IMR-90 (cell line): ENCODE measurements around the gene PODNL1. TPM values are rescaled to one million over a fixed set of nuclear protein-coding genes. Genes with fewer than 3 reads are reported as not detected.

Experiments
- ATAC-seq: fragments of 200-7000 bp; cut with Tn5 transposase; 2 replicates; pipeline ENCODE4 v1.9.1; 2020; ENCODE audit warnings: low read depth, mild to moderate bottlenecking, moderate library complexity
- BruUV-seq: library from RNA; stranded (reverse); fragments of 400-500 nt; replicated peaks from 2 replicates; lab custom pipeline; 2021; lab: Mats Ljungman, UMichigan
- CTCF ChIA-PET: fragments of 300-600 bp; formaldehyde crosslinking; extraction: SDS; loops from one replicate; lab custom pipeline; 2021; ENCODE audit warnings: antibody characterized with exemption; lab: Yijun Ruan, JAX
- POLR2A ChIA-PET: fragments of 300-600 bp; sonication (Branson Sonifier 250); formaldehyde crosslinking; loops from one replicate; lab custom pipeline; 2022; ENCODE audit warnings: antibody characterized with exemption; ENCODE audit not compliant: unreplicated experiment; lab: Charles Lee
- DNase-seq: peaks from one replicate; pipeline ENCODE4 v3.0.0; 2013
- H2AFZ ChIP-seq: replicated peaks from 2 replicates; pipeline ENCODE3; 2013; ENCODE audit warnings: low read length, mild to moderate bottlenecking; ENCODE audit not compliant: poor library complexity
- H2AK5ac ChIP-seq: 2 replicates; pipeline ENCODE4 v1.6.1; 2013; ENCODE audit warnings: low read depth, low read length, inconsistent platforms
- H2AK9ac ChIP-seq: replicated peaks from 2 replicates; pipeline ENCODE3; 2013; ENCODE audit warnings: mild to moderate bottlenecking, low read depth, low read length, moderate library complexity; ENCODE audit not compliant: poor library complexity
- H2BK120ac ChIP-seq: 2 replicates; pipeline ENCODE4 v1.6.1; 2013; ENCODE audit warnings: low read depth, low read length, inconsistent platforms
- H2BK15ac ChIP-seq: 3 replicates; pipeline ENCODE4 v1.6.1; 2013; ENCODE audit warnings: low read depth, low read length, inconsistent platforms
- H2BK20ac ChIP-seq: 2 replicates; pipeline ENCODE4 v1.6.1; 2013; ENCODE audit warnings: low read depth, mild to moderate bottlenecking, inconsistent platforms, low read length, moderate library complexity
- H2BK5ac ChIP-seq: 2 replicates; pipeline ENCODE4 v1.6.1; 2013; ENCODE audit warnings: mild to moderate bottlenecking, low read depth, low read length, inconsistent platforms; ENCODE audit not compliant: poor library complexity, severe bottlenecking
- H3K14ac ChIP-seq: replicated peaks from 2 replicates; pipeline ENCODE4 v1.6.1; 2013; ENCODE audit warnings: low read depth, low read length, inconsistent platforms
- H3K18ac ChIP-seq: 2 replicates; pipeline ENCODE4 v1.6.1; 2013; ENCODE audit warnings: low read depth, low read length, control low read depth
- H3K23ac ChIP-seq: 2 replicates; pipeline ENCODE4 v1.6.1; 2013; ENCODE audit warnings: low read depth, low read length, inconsistent platforms
- H3K27ac ChIP-seq: 2 replicates; pipeline ENCODE4 v1.5.1; 2013; ENCODE audit warnings: mild to moderate bottlenecking, control low read depth, low read length; ENCODE audit not compliant: insufficient read depth
- H3K27me3 ChIP-seq: 2 replicates; pipeline ENCODE4 v1.6.1; 2013; ENCODE audit warnings: low read length; ENCODE audit not compliant: control insufficient read depth, insufficient read depth
- H3K36me3 ChIP-seq: 2 replicates; pipeline ENCODE4 v1.6.1; 2013; ENCODE audit warnings: low read length, mixed read lengths; ENCODE audit not compliant: control insufficient read depth, insufficient read depth
- H3K4ac ChIP-seq: 2 replicates; pipeline ENCODE4 v1.6.1; 2013; ENCODE audit warnings: low read depth, low read length, inconsistent platforms
- H3K4me1 ChIP-seq: 2 replicates; pipeline ENCODE4 v1.6.1; 2013; ENCODE audit warnings: low read length, mixed read lengths; ENCODE audit not compliant: control insufficient read depth, insufficient read depth
- H3K4me2 ChIP-seq: 2 replicates; pipeline ENCODE4 v1.6.1; 2013; ENCODE audit warnings: low read depth, mild to moderate bottlenecking, control low read depth, low read length, moderate library complexity
- H3K4me3 ChIP-seq: 2 replicates; pipeline ENCODE4 v1.5.1; 2013; ENCODE audit warnings: low read depth, mild to moderate bottlenecking, control low read depth, low read length, moderate library complexity; ENCODE audit not compliant: insufficient read depth
- H3K56ac ChIP-seq: 2 replicates; pipeline ENCODE4 v1.6.1; 2013; ENCODE audit warnings: low read length, inconsistent platforms; ENCODE audit not compliant: insufficient read depth; ENCODE audit errors: extremely low read depth
- H3K79me1 ChIP-seq, 2 experiments: 2 replicates each; pipeline ENCODE4 v1.6.1; 2013; ENCODE audit warnings: low read length in 2 of 2, inconsistent platforms in 1 of 2, low read depth in 1 of 2
- H3K9ac ChIP-seq: 2 replicates; pipeline ENCODE4 v1.6.1; 2013; ENCODE audit warnings: low read depth, low read length, control low read depth
- H3K9me1 ChIP-seq: 2 replicates; pipeline ENCODE4 v1.6.1; 2013; ENCODE audit warnings: low read length, inconsistent platforms; ENCODE audit not compliant: insufficient read depth
- H3K9me3 ChIP-seq: 2 replicates; pipeline ENCODE4 v1.6.1; 2013; ENCODE audit warnings: low read length; ENCODE audit not compliant: control insufficient read depth, insufficient read depth
- H4K20me1 ChIP-seq: 2 replicates; pipeline ENCODE4 v1.6.1; 2013; ENCODE audit warnings: low read length, inconsistent platforms; ENCODE audit not compliant: insufficient read depth
- H4K5ac ChIP-seq: 2 replicates; pipeline ENCODE4 v1.6.1; 2013; ENCODE audit warnings: mild to moderate bottlenecking, low read depth, low read length, control low read depth
- H4K8ac ChIP-seq, 2 experiments: 2 replicates each; pipeline ENCODE4 v1.6.1; 2013; ENCODE audit warnings: low read depth in 2 of 2, low read length in 2 of 2, control low read depth in 1 of 2, inconsistent platforms in 1 of 2
- H4K91ac ChIP-seq: 2 replicates; pipeline ENCODE4 v1.6.1; 2013; ENCODE audit warnings: low read depth, low read length, inconsistent platforms; ENCODE audit not compliant: insufficient read depth
- BHLHE40 ChIP-seq: fragments of 150-350 bp; IDR thresholded peaks from 2 replicates; pipeline ENCODE4 v1.6.1; 2016; ENCODE audit warnings: mild to moderate bottlenecking, low read depth, low read length
- CEBPB ChIP-seq: IDR thresholded peaks from 2 replicates; pipeline ENCODE4 v1.6.1; 2012; ENCODE audit warnings: low read depth, low read length, improper control_type of control experiment
- CHD1 ChIP-seq: IDR thresholded peaks from 2 replicates; pipeline ENCODE4 v1.6.1; 2012; ENCODE audit warnings: low read depth, low read length, improper control_type of control experiment
- FOS ChIP-seq: fragments of 150-350 bp; IDR thresholded peaks from 2 replicates; pipeline ENCODE4 v1.6.1; 2016; ENCODE audit warnings: low read depth, low read length
- MAFK ChIP-seq: IDR thresholded peaks from 2 replicates; pipeline ENCODE4 v1.6.1; 2012; ENCODE audit warnings: low read depth, low read length, improper control_type of control experiment
- MAZ ChIP-seq: IDR thresholded peaks from 2 replicates; pipeline ENCODE4 v1.6.1; 2012; ENCODE audit warnings: low read depth, mild to moderate bottlenecking, low read length, improper control_type of control experiment, moderate library complexity, borderline replicate concordance
- MXI1 ChIP-seq: IDR thresholded peaks from 2 replicates; pipeline ENCODE4 v1.6.1; 2012; ENCODE audit warnings: low read depth, mild to moderate bottlenecking, low read length, moderate library complexity, borderline replicate concordance
- NFE2L2 ChIP-seq: fragments of 150-350 bp; IDR thresholded peaks from 2 replicates; pipeline ENCODE4 v1.6.1; 2016; ENCODE audit warnings: low read depth, mild to moderate bottlenecking, low read length
- POLR2A ChIP-seq: IDR thresholded peaks from 2 replicates; pipeline ENCODE4 v1.6.1; 2012; ENCODE audit warnings: mild to moderate bottlenecking, low read depth, low read length
- RAD21 ChIP-seq: IDR thresholded peaks from 2 replicates; pipeline ENCODE4 v1.6.1; 2012; ENCODE audit warnings: low read length, improper control_type of control experiment
- RCOR1 ChIP-seq: IDR thresholded peaks from 2 replicates; pipeline ENCODE4 v1.6.1; 2012; ENCODE audit warnings: mild to moderate bottlenecking, low read length, improper control_type of control experiment; ENCODE audit not compliant: insufficient replicate concordance
- RFX5 ChIP-seq: IDR thresholded peaks from 2 replicates; pipeline ENCODE4 v1.8.0; 2012; ENCODE audit warnings: low read depth, mild to moderate bottlenecking, low read length, moderate library complexity
- SMC3 ChIP-seq: fragments of 150-350 bp; IDR thresholded peaks from 2 replicates; pipeline ENCODE4 v1.6.1; 2016; ENCODE audit warnings: low read depth, mild to moderate bottlenecking, antibody characterized with exemption, low read length, moderate library complexity
- USF2 ChIP-seq: fragments of 150-350 bp; IDR thresholded peaks from 2 replicates; pipeline ENCODE4 v1.6.1; 2017; ENCODE audit warnings: mild to moderate bottlenecking, antibody characterized with exemption, low read length, low read depth
- WGBS, 2 experiments: methylation state at CpG; one replicate each; pipeline versions ENCODE4 v1.1.5 to v1.1.7; 2013; ENCODE audit warnings: missing lambda C conversion rate in 2 of 2; ENCODE audit not compliant: insufficient read length in 1 of 2; ENCODE audit errors: extremely low coverage in 2 of 2; 5-methylcytosine and 5-hydroxymethylcytosine counted together
- dilution Hi-C: fragments of 300-500 bp; cut with HindIII; formaldehyde crosslinking; loops from one replicate; pipeline ENCODE4 v1.14.3; 2018; ENCODE audit warnings: low sequenced_read_pairs; ENCODE audit not compliant: unreplicated experiment
- in situ Hi-C: fragments of 300-500 bp; cut with MboI; formaldehyde crosslinking; loops from 3 replicates; pipeline ENCODE4 v1.14.3; 2019; ENCODE audit warnings: low sequenced_read_pairs, inconsistent platforms, mixed read lengths
- intact Hi-C: fragments of 100-400 bp; cut with micrococcal nuclease; formaldehyde crosslinking; loops from 2 replicates; pipeline ENCODE4 v1.10.0; 2022
- polyA plus RNA-seq, 3 experiments: library from polyadenylated mRNA; depleted of rRNA; stranded (reverse); fragments of >200 nt; gene quantifications; 2 replicates each; pipeline ENCODE4 v1.2.3, GENCODE V29; 2012; ENCODE audit warnings: low replicate concordance in 1 of 3
- total RNA-seq: library from RNA; depleted of rRNA; stranded (reverse); fragments of >200 nt; gene quantifications from 2 replicates; pipeline ENCODE4 v1.2.3, GENCODE V29; 2012
- TF ChIP-seq, protein P1 (sequence below): conservative IDR thresholded peaks from 2 replicates; pipeline ENCODE4 v1.5.1; 2012; ENCODE audit warnings: mild to moderate bottlenecking, low read depth, low read length, improper control_type of control experiment
- TF ChIP-seq, protein P2 (sequence below): fragments of 150-350 bp; IDR thresholded peaks from 2 replicates; pipeline ENCODE4 v1.6.1; 2016; ENCODE audit warnings: low read depth, mild to moderate bottlenecking, low read length, moderate library complexity, borderline replicate concordance

Gene PODNL1
- total and polyA plus RNA-seq, 2 of the 4 experiments (the other 2 are of a cell fraction), result under 0.01 to 2.4 TPM

- Histone ChIP-seq H3K56ac (no peak overlapping the region), H3K79me1 (peaks cover 13 to 39% of the 10 kb centered on the region in 2 experiments), H3K4ac (no peak overlapping the region), H4K5ac (no peak overlapping the region), H3K9me1 (0 out of 2 replicates have a peak, but pooled peaks cover 4% of the 10 kb centered on the region), H3K4me1 (peaks cover 3% of the 10 kb centered on the region; the same call in 1 of the 2 replicates), H3K9ac (no peak overlapping the region), H2BK15ac (no peak overlapping the region), H2BK5ac (no peak overlapping the region), H3K27ac (no peak overlapping the region), H2AK9ac (no peak overlapping the region), H4K20me1 (peaks cover 12% of the 10 kb centered on the region), H3K4me2 (no peak overlapping the region), H2BK20ac (no peak overlapping the region), H4K8ac (no peak overlapping the region), H2AK5ac (no peak overlapping the region), H4K91ac (no peak overlapping the region), H3K4me3 (no peak overlapping the region), H3K14ac (no peak overlapping the region), H3K23ac (no peak overlapping the region), H3K36me3 (peaks cover 49% of the 10 kb centered on the region), H3K18ac (no peak overlapping the region), H3K9me3 (no peaks in the 10 kb centered on the region), H2BK120ac (no peak overlapping the region), H2AFZ (no peak overlapping the region), H3K27me3 (no peaks in the 10 kb centered on the region)
- TF ChIP-seq NFE2L2, result no peak
- no peak for TF ChIP-seq USF2
- TF ChIP-seq SMC3, result no peak
- no peak for TF ChIP-seq FOS
- no peak for TF ChIP-seq MXI1
- TF ChIP-seq RFX5, result no peak
- no peak for TF ChIP-seq RAD21
- TF ChIP-seq RCOR1, result no peak
- TF ChIP-seq MAFK, result no peak
- TF ChIP-seq MAZ, result no peak
- TF ChIP-seq POLR2A, result no peak
- TF ChIP-seq BHLHE40, result no peak
- TF ChIP-seq CEBPB, result no peak
- TF ChIP-seq, protein P1, sequence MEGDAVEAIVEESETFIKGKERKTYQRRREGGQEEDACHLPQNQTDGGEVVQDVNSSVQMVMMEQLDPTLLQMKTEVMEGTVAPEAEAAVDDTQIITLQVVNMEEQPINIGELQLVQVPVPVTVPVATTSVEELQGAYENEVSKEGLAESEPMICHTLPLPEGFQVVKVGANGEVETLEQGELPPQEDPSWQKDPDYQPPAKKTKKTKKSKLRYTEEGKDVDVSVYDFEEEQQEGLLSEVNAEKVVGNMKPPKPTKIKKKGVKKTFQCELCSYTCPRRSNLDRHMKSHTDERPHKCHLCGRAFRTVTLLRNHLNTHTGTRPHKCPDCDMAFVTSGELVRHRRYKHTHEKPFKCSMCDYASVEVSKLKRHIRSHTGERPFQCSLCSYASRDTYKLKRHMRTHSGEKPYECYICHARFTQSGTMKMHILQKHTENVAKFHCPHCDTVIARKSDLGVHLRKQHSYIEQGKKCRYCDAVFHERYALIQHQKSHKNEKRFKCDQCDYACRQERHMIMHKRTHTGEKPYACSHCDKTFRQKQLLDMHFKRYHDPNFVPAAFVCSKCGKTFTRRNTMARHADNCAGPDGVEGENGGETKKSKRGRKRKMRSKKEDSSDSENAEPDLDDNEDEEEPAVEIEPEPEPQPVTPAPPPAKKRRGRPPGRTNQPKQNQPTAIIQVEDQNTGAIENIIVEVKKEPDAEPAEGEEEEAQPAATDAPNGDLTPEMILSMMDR, result no peak
- TF ChIP-seq, protein P2, sequence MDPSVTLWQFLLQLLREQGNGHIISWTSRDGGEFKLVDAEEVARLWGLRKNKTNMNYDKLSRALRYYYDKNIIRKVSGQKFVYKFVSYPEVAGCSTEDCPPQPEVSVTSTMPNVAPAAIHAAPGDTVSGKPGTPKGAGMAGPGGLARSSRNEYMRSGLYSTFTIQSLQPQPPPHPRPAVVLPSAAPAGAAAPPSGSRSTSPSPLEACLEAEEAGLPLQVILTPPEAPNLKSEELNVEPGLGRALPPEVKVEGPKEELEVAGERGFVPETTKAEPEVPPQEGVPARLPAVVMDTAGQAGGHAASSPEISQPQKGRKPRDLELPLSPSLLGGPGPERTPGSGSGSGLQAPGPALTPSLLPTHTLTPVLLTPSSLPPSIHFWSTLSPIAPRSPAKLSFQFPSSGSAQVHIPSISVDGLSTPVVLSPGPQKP, result no peak
- no peak for TF ChIP-seq CHD1
- BruUV-seq, result no TSS peak
- DNase-seq (no peak), ATAC-seq (no peak)
- ChIA-PET POLR2A (no interaction called here), CTCF (no interaction called here)
- dilution Hi-C loops, result no loop called here
- 97% methylated on average over 22 of the region's 42 CpGs; no CpG with 5 or more reads in 1 of the 2 experiments for WGBS, 2 experiments
- in situ Hi-C loops, result no loop called here
- intact Hi-C loops, result no loop called here
These were observed 17.6 kb upstream of the PODNL1 start for GRCh38 chr19:13955662-13956364.
